ENCODE data around the gene NR1I3. TPM values are rescaled to one million over a fixed set of nuclear protein-coding genes. Genes with fewer than 3 reads are reported as not detected.
"Not testable (repeated sequence)": the region's sequence is repeated elsewhere in the genome, so short reads cannot be mapped to it uniquely, and the experiment has no call there.

NR1I3 gene
- total RNA-seq, 1 experiment from 2014 or later, result not detected

GRCh38 chr1:161225178-161225533, 12.8 kb downstream of the NR1I3 start:
- Histone ChIP-seq H3K14ac (ENCODE audit: insufficient read depth, low read length) (no peak overlapping the region), H2BK120ac (ENCODE audit: low read depth, low read length, poor library complexity, severe bottlenecking) (no peak overlapping the region), H4K20me1 (ENCODE audit: control insufficient read depth, insufficient read depth, insufficient read length) (no peaks in the 10 kb centered on the region), H3K79me2 (ENCODE audit: insufficient read depth, low read length) (no peaks in the 10 kb centered on the region), H3K4me2 (ENCODE audit: insufficient read depth, insufficient read length, low read length) (peak overlapping the region; percentile 8), H2BK15ac (ENCODE audit: low read depth, low read length) (no peak overlapping the region), H3K9ac (ENCODE audit: extremely low read depth, insufficient read length, low read length) (no peak overlapping the region), H3K23me2 (ENCODE audit: insufficient read length, low read depth, low read length, poor library complexity, severe bottlenecking) (no peaks in the 10 kb centered on the region), H3K79me1 (ENCODE audit: insufficient read depth, low read depth, low read length, poor library complexity, severe bottlenecking) (no peaks in the 10 kb centered on the region), H3K4me1 (ENCODE audit: insufficient read depth, low read length) (peaks cover 8% of the 10 kb centered on the region; the same call in 1 of the 2 replicates), H3K23ac (ENCODE audit: insufficient read length, low read depth, low read length) (no peak overlapping the region), H3K27me3 (ENCODE audit: insufficient read depth, low read length) (no peaks in the 10 kb centered on the region), H3K9me3 (ENCODE audit: control insufficient read depth, low read depth, low read length) (no peaks in the 10 kb centered on the region), H2BK12ac (ENCODE audit: insufficient read length, low read depth, low read length) (no peak overlapping the region), H3K4ac (ENCODE audit: low read depth, low read length) (no peak overlapping the region), H3T11ph (ENCODE audit: low read length) (no peak overlapping the region), H3K27ac (ENCODE audit: insufficient read length, low read depth, low read length) (no peak overlapping the region), H4K8ac (replicated peaks; ENCODE audit: insufficient read length, low read depth, low read length) (no peak overlapping the region), H4K91ac (ENCODE audit: insufficient read length, low read depth, low read length) (no peak overlapping the region), H2AFZ (ENCODE audit: low read length) (peak overlapping the region; percentile 22), H2BK20ac (ENCODE audit: low read depth, low read length, poor library complexity, severe bottlenecking) (no peak overlapping the region), H3K56ac (ENCODE audit: insufficient read length, low read depth, low read length) (no peak overlapping the region), H3K18ac (ENCODE audit: insufficient read length, low read depth, low read length) (no peak overlapping the region), H4K5ac (ENCODE audit: insufficient read length, low read depth, low read length) (no peak overlapping the region), H2BK5ac (ENCODE audit: insufficient read length, low read length) (no peak overlapping the region), H2AK5ac (ENCODE audit: insufficient read length, low read length) (no peak overlapping the region)
- WGBS (ENCODE audit: extremely low coverage, insufficient read length, low lambda C conversion rate), result no CpG with 5 or more reads among the region's 7 CpGs
- no peak for DNase-seq
- no peaks in the 10 kb centered on the region for H3K9me3 Mint-ChIP-seq
- H3K27ac Mint-ChIP-seq, result peak overlapping the region; percentile 45 to 65 (median 62); a peak in 2 of 7 replicates
- no peak for TF ChIP-seq CTCF (conservative IDR thresholded peaks at IDR 0.05)
- H3K36me3 Mint-ChIP-seq (ENCODE audit: insufficient read depth in 1 of 3, low read depth in 3 of 3), result peaks cover 15 to 20% (median 16%) of the 10 kb centered on the region in 3 experiments; a peak in 6 of 7 replicates
- H3K4me3 Mint-ChIP-seq, result peak overlapping the region; percentile 18 to 100; a peak in 4 of 5 replicates
- H3K4me1 Mint-ChIP-seq, result peaks cover 23 to 39% of the 10 kb centered on the region in 2 experiments
- no peaks in the 10 kb centered on the region for H3K27me3 Mint-ChIP-seq (ENCODE audit: low read depth)

- no CpG with 5 or more reads among the region's 13 CpGs for WGBS (ENCODE audit: extremely low coverage, insufficient read length, low lambda C conversion rate)
- H3K23ac ChIP-seq (ENCODE audit: insufficient read length, low read depth, low read length); H3K9ac ChIP-seq (ENCODE audit: extremely low read depth, insufficient read length, low read length); H3T11ph ChIP-seq (ENCODE audit: low read length); H3K27me3 ChIP-seq (ENCODE audit: insufficient read depth, low read length); H4K5ac ChIP-seq (ENCODE audit: insufficient read length, low read depth, low read length); H3K9me3 Mint-ChIP-seq; H2BK120ac ChIP-seq (ENCODE audit: low read depth, low read length, poor library complexity, severe bottlenecking); H3K9me3 ChIP-seq (ENCODE audit: control insufficient read depth, low read depth, low read length); H3K27ac ChIP-seq (ENCODE audit: insufficient read length, low read depth, low read length); H2BK5ac ChIP-seq (ENCODE audit: insufficient read length, low read length); H3K4me1 ChIP-seq (ENCODE audit: insufficient read depth, low read length); H4K8ac ChIP-seq (replicated peaks; ENCODE audit: insufficient read length, low read depth, low read length); H2BK15ac ChIP-seq (ENCODE audit: low read depth, low read length); H3K27me3 Mint-ChIP-seq (ENCODE audit: low read depth); H2AFZ ChIP-seq (ENCODE audit: low read length); H3K56ac ChIP-seq (ENCODE audit: insufficient read length, low read depth, low read length); H3K23me2 ChIP-seq (ENCODE audit: insufficient read length, low read depth, low read length, poor library complexity, severe bottlenecking); H4K20me1 ChIP-seq (ENCODE audit: control insufficient read depth, insufficient read depth, insufficient read length); H2AK5ac ChIP-seq (ENCODE audit: insufficient read length, low read length); H3K79me1 ChIP-seq (ENCODE audit: insufficient read depth, low read depth, low read length, poor library complexity, severe bottlenecking); H3K14ac ChIP-seq (ENCODE audit: insufficient read depth, low read length); DNase-seq; H2BK20ac ChIP-seq (ENCODE audit: low read depth, low read length, poor library complexity, severe bottlenecking); H3K4me2 ChIP-seq (ENCODE audit: insufficient read depth, insufficient read length, low read length); H3K18ac ChIP-seq (ENCODE audit: insufficient read length, low read depth, low read length); H2BK12ac ChIP-seq (ENCODE audit: insufficient read length, low read depth, low read length); H3K4ac ChIP-seq (ENCODE audit: low read depth, low read length); H4K91ac ChIP-seq (ENCODE audit: insufficient read length, low read depth, low read length); H3K79me2 ChIP-seq (ENCODE audit: insufficient read depth, low read length); H3K27ac Mint-ChIP-seq: not testable (repeated sequence)
- peaks cover 23 to 39% of the 10 kb centered on the region in 2 experiments for H3K4me1 Mint-ChIP-seq
- H3K4me3 Mint-ChIP-seq, result peak overlapping the region in 1 of 2 experiments; percentile 24; a peak in 1 of 5 replicates
- H3K36me3 Mint-ChIP-seq (ENCODE audit: insufficient read depth in 1 of 3, low read depth in 3 of 3), result peaks cover 12 to 20% (median 13%) of the 10 kb centered on the region in 3 experiments; a peak in 6 of 7 replicates
Measured at GRCh38 chr1:161224695-161225087, 13.3 kb downstream of the NR1I3 start.

Measured in H9 (cell line).